Right lobe of liver (tissue), 6 donors: ENCODE measurements around the gene ASGR2. TPM values are rescaled to one million over a fixed set of nuclear protein-coding genes. Genes with fewer than 3 reads are reported as not detected.

Experiments used
- ATAC-seq, 4 donors: fragments of 200-7000 bp; cut with Tn5 transposase; one replicate each; pipeline ENCODE4 v1.9.1; 2020; ENCODE audit warnings: mild to moderate bottlenecking in 4 of 4, moderate library complexity in 4 of 4
- DNase-seq, 3 donors: peaks; one replicate each; pipeline ENCODE4 v3.0.0-alpha.2; 2020
- H3K27ac ChIP-seq, 3 donors: fragments of 200-600 bp; one replicate each; pipeline ENCODE4 v1.8.0; 2022
- H3K27me3 ChIP-seq, 2 donors: fragments of 200-600 bp; one replicate each; pipeline ENCODE4 v1.8.0; 2022
- H3K36me3 ChIP-seq, 4 donors: fragments of 200-600 bp; sonication (generic) in 1 of 4; one replicate each; pipeline versions ENCODE4 v1.5.1 to v1.8.0; 2017 to 2022; ENCODE audit warnings: control low read depth in 1 of 4
- H3K4me1 ChIP-seq, 4 donors: fragments of 200-600 bp; sonication (generic) in 1 of 4; one replicate each; pipeline versions ENCODE4 v1.5.1 to v1.8.0; 2017 to 2022; ENCODE audit warnings: control low read depth in 1 of 4
- H3K4me3 ChIP-seq, 3 donors: fragments of 200-600 bp; one replicate each; pipeline ENCODE4 v1.8.0; 2022
- H3K9me3 ChIP-seq, 4 donors: fragments of 200-600 bp; sonication (generic) in 1 of 4; one replicate each; pipeline versions ENCODE4 v1.5.1 to v1.8.0; 2017 to 2022; ENCODE audit warnings: control low read depth in 1 of 4
- CTCF ChIP-seq, 4 donors: fragments of 200-600 bp in 3 of 4; fragments of 450-650 bp in 1 of 4; IDR thresholded peaks; one replicate each; pipeline versions ENCODE4 v1.5.1 to v1.8.0; 2016 to 2022; ENCODE audit warnings: antibody characterized with exemption in 4 of 4, mild to moderate bottlenecking in 2 of 4
- POLR2A ChIP-seq: fragments of 450-650 bp; IDR thresholded peaks from one replicate; pipeline ENCODE4 v1.6.1; 2017; ENCODE audit warnings: antibody characterized with exemption, mild to moderate bottlenecking
- whole genome bisulfite sequencing: methylation state at CpG from one replicate; pipeline ENCODE4 v1.1.6; 2018; ENCODE audit warnings: low coverage, low lambda C conversion rate; ENCODE audit not compliant: insufficient coverage; ENCODE audit errors: missing lambda C conversion rate; 5-methylcytosine and 5-hydroxymethylcytosine counted together
- intact Hi-C, 2 donors: fragments of 100-400 bp; cut with DNase I; formaldehyde crosslinking; loops; one replicate each; pipeline versions ENCODE4 v1.11.2 to v1.14.1; 2022
- total RNA-seq, 6 experiments: library from RNA; depleted of rRNA in 2 of 6; stranded (reverse); fragments of >200 nt in 2 of 6; fragmentation: NEBNext Ultra II Directional in 3 of 6; extraction: Animal tissue kit (Norgen Biotek cat#: 25700) in 3 of 6; gene quantifications; one replicate each; pipeline versions ENCODE4 v1.1.0 to v1.2.4, GENCODE V29; 2016 to 2023
- donor health status: DM: no; HTN: yes; CAD: no.
- donor health status: DM: no; HTN: no; CAD: no.
- donor health status: DM: no; HTN: no; CAD: no.
- donor health status: DM: no; HTN: yes; CAD: no.
- donor health status: DM: no; HTN: yes; CAD: no.

ASGR2 gene
- total RNA-seq, 6 experiments from 2014 or later, result 412 to 553 (median 461) TPM

- TF ChIP-seq POLR2A, result no peak
- no peak for TF ChIP-seq CTCF (IDR thresholded peaks at IDR 0.05)
- Histone ChIP-seq H3K4me3 (peak overlapping the region; percentile 56 to 77 (median 76)), H3K36me3 (peaks cover 0 to under 1% (median 0%) of the 10 kb centered on the region in 4 donors), H3K9me3 (no peaks in the 10 kb centered on the region), H3K27ac (peak overlapping the region; percentile 83 to 97 (median 94)), H3K4me1 (peaks cover 0 to 33% (median 10%) of the 10 kb centered on the region in 4 donors), H3K27me3 (no peaks in the 10 kb centered on the region)
- intact Hi-C loops, result no loop called here
- ATAC-seq (no peak), DNase-seq (peak in 1 of 3 donors; percentile 43)
- 39% methylated on average over 14 of the region's 15 CpGs for WGBS
Measured at GRCh38 chr17:7113273-7114071, 1.1 kb downstream of the ASGR2 start.

GRCh38 chr17:7112510-7113108 is 2.0 kb downstream of the ASGR2 start:
- TF ChIP-seq CTCF (IDR thresholded peaks at IDR 0.05) (no peak), POLR2A (peak; percentile 59)
- H3K4me1 ChIP-seq, result peaks cover 0 to 33% (median 10%) of the 10 kb centered on the region in 4 donors
- no peaks in the 10 kb centered on the region for H3K9me3 ChIP-seq
- peak in 2 of 4 donors; percentile 0 to 1 for ATAC-seq
- peak in 1 of 3 donors; percentile 58 for DNase-seq
- WGBS, result 14% methylated on average over 8 of the region's 10 CpGs
- intact Hi-C loops, result no loop called here
- peak overlapping the region; percentile 40 to 77 (median 76) for H3K4me3 ChIP-seq
- H3K27me3 ChIP-seq, result no peaks in the 10 kb centered on the region
- peaks cover 0 to 9% (median 0%) of the 10 kb centered on the region in 4 donors for H3K36me3 ChIP-seq
- peak overlapping the region in 2 of 3 donors; percentile 94 to 97 for H3K27ac ChIP-seq

GRCh38 chr17:7111784-7112509 is 2.7 kb downstream of the ASGR2 start:
- H3K4me3 ChIP-seq, result peak overlapping the region; percentile 40 to 77 (median 76)
- no peaks in the 10 kb centered on the region for H3K27me3 ChIP-seq

More at GRCh38 chr17:7111784-7112509, 2.7 kb downstream of the ASGR2 start:
- 17% methylated on average over 12 of the region's 12 CpGs for WGBS
- peaks cover 0 to 33% (median 10%) of the 10 kb centered on the region in 4 donors for H3K4me1 ChIP-seq
- H3K9me3 ChIP-seq, result no peaks in the 10 kb centered on the region
- peak in 1 of 4 donors; percentile 5 for ATAC-seq
- TF ChIP-seq POLR2A, result no peak
- TF ChIP-seq CTCF (IDR thresholded peaks at IDR 0.05), result no peak
- intact Hi-C loops, result no loop called here
- peaks cover 0 to 12% (median 2%) of the 10 kb centered on the region in 4 donors for H3K36me3 ChIP-seq
- DNase-seq, result peak in 1 of 3 donors; percentile 43
- peak overlapping the region in 1 of 3 donors; percentile 97 for H3K27ac ChIP-seq
